GM12878 (cell line): Measurements from ENCODE around the gene SH3BP5. TPM values are rescaled to one million over a fixed set of nuclear protein-coding genes. Genes with fewer than 3 reads are reported as not detected.
A peak's percentile ranks its signal among the peaks of the same experiment; 100 is the strongest.

Source experiments
- ATF7 ChIP-seq: fragments of 450-650 bp; IDR thresholded peaks from 2 replicates; pipeline ENCODE4 v1.6.1; 2016; ENCODE audit warnings: low read depth, mild to moderate bottlenecking
- CBFB ChIP-seq: IDR thresholded peaks from 2 replicates; pipeline ENCODE4 v1.6.1; 2016; ENCODE audit warnings: antibody characterized with exemption, low read depth
- CREM ChIP-seq: IDR thresholded peaks from 2 replicates; pipeline ENCODE4 v1.6.1; 2014; ENCODE audit warnings: antibody characterized with exemption, low read depth
- EGR1 ChIP-seq, 2 experiments: IDR thresholded peaks; 1 replicate in 1 of 2; 2 replicates in 1 of 2; pipeline ENCODE4 v1.6.1; 2011 to 2012; ENCODE audit warnings: low read depth in 2 of 2, low read length in 2 of 2, borderline replicate concordance in 1 of 2, mild to moderate bottlenecking in 1 of 2, moderate library complexity in 1 of 2
- ETV6 ChIP-seq, 2 experiments: fragments of 450-650 bp in 1 of 2; IDR thresholded peaks in 1 of 2; conservative IDR thresholded peaks in 1 of 2; 2 replicates each; pipeline ENCODE4 v1.6.1; 2014; ENCODE audit warnings: antibody characterized with exemption in 1 of 2, borderline replicate concordance in 1 of 2, low read depth in 1 of 2, mild to moderate bottlenecking in 1 of 2, moderate library complexity in 1 of 2
- GATAD2B ChIP-seq: fragments of 450-650 bp; conservative IDR thresholded peaks from 2 replicates; pipeline ENCODE4 v1.6.1; 2017; ENCODE audit warnings: low read depth, mild to moderate bottlenecking, moderate library complexity
- IKZF1 ChIP-seq: fragments of 450-650 bp; conservative IDR thresholded peaks from 2 replicates; pipeline ENCODE4 v1.6.1; 2017; ENCODE audit warnings: antibody characterized with exemption, mild to moderate bottlenecking
- MTA2 ChIP-seq: fragments of 450-650 bp; IDR thresholded peaks from 2 replicates; pipeline ENCODE4 v1.6.1; 2016; ENCODE audit warnings: low read depth, mild to moderate bottlenecking, moderate library complexity
- MXI1 ChIP-seq: fragments of 150-350 bp; IDR thresholded peaks from 2 replicates; pipeline ENCODE4 v1.6.1; 2011; ENCODE audit warnings: low read depth, mild to moderate bottlenecking, inconsistent platforms, low read length, improper control_type of control experiment
- NFIC ChIP-seq: IDR thresholded peaks from 2 replicates; pipeline ENCODE4 v1.6.1; 2012; ENCODE audit warnings: low read depth, mild to moderate bottlenecking, inconsistent platforms, low read length, moderate library complexity
- NRF1 ChIP-seq: conservative IDR thresholded peaks from 2 replicates; pipeline ENCODE4 v1.6.1; 2011; ENCODE audit warnings: mild to moderate bottlenecking, low read depth, low read length, improper control_type of control experiment
- PRDM15 ChIP-seq: fragments of 450-650 bp; formaldehyde crosslinking; IDR thresholded peaks from 2 replicates; pipeline ENCODE4 v1.4.0; 2020; ENCODE audit warnings: mild to moderate bottlenecking, moderate library complexity
- RUNX3 ChIP-seq: IDR thresholded peaks from 2 replicates; pipeline ENCODE4 v1.6.1; 2012; ENCODE audit warnings: low read length, inconsistent platforms
- SIN3A ChIP-seq: IDR thresholded peaks from 2 replicates; pipeline ENCODE4 v1.6.1; 2012; ENCODE audit warnings: low read depth, low read length, improper control_type of control experiment
- SMAD5 ChIP-seq: IDR thresholded peaks from 2 replicates; pipeline ENCODE4 v1.6.1; 2016; ENCODE audit warnings: antibody characterized with exemption, low read depth
- STAT1 ChIP-seq: fragments of 450-650 bp; conservative IDR thresholded peaks from 2 replicates; pipeline ENCODE4 v1.6.1; 2014; ENCODE audit warnings: antibody characterized with exemption, mild to moderate bottlenecking
- TCF12 ChIP-seq: IDR thresholded peaks from 2 replicates; pipeline ENCODE4 v1.6.1; 2011; ENCODE audit warnings: low read depth, mild to moderate bottlenecking, low read length
- ZNF274 ChIP-seq: IDR thresholded peaks from one replicate; pipeline ENCODE4 v1.8.0; 2011; ENCODE audit not compliant: insufficient read length, insufficient read depth
- ZNF687 ChIP-seq: fragments of 450-650 bp; IDR thresholded peaks from 2 replicates; pipeline ENCODE4 v1.6.1; 2017; ENCODE audit warnings: mild to moderate bottlenecking, moderate library complexity
- polyA plus RNA-seq, 11 experiments: library from polyadenylated mRNA; depleted of rRNA in 4 of 11; unstranded in 6 of 11; stranded (reverse) in 5 of 11; fragments of >200 nt; fragmentation: Nextera tagmentation in 4 of 11; fragmentation: Illumina TruSeq in 1 of 11; extraction: Ambion mirVana in 4 of 11; extraction: Trizol in 1 of 11; gene quantifications; 1 replicate in 1 of 11; 2 replicates in 10 of 11; pipeline versions ENCODE4 v1.2.1 to v1.2.3, GENCODE V29; 2011 to 2016; ENCODE audit warnings: inconsistent platforms in 2 of 11, missing spikeins in 2 of 11, low read depth in 1 of 11
- total RNA-seq, 4 experiments: library from RNA; depleted of rRNA in 3 of 4; stranded (reverse); fragments of >200 nt in 3 of 4; fragmentation: Illumina TruSeq in 1 of 4; extraction: Trizol in 1 of 4; gene quantifications; 2 replicates each; pipeline versions ENCODE4 v1.2.1 to v1.2.3, GENCODE V29; 2013 to 2021
- TF ChIP-seq, protein P1 (sequence below): fragments of 450-650 bp; conservative IDR thresholded peaks from 2 replicates; pipeline ENCODE4 v1.6.1; 2017; ENCODE audit warnings: mild to moderate bottlenecking, moderate library complexity

The SH3BP5 gene
- total and polyA plus RNA-seq, 10 of the 15 experiments (the other 5 are each of a cell fraction or from before 2014, with no cell fraction given): 14.9 to 87.5 (median 43.7) TPM

DNA sequence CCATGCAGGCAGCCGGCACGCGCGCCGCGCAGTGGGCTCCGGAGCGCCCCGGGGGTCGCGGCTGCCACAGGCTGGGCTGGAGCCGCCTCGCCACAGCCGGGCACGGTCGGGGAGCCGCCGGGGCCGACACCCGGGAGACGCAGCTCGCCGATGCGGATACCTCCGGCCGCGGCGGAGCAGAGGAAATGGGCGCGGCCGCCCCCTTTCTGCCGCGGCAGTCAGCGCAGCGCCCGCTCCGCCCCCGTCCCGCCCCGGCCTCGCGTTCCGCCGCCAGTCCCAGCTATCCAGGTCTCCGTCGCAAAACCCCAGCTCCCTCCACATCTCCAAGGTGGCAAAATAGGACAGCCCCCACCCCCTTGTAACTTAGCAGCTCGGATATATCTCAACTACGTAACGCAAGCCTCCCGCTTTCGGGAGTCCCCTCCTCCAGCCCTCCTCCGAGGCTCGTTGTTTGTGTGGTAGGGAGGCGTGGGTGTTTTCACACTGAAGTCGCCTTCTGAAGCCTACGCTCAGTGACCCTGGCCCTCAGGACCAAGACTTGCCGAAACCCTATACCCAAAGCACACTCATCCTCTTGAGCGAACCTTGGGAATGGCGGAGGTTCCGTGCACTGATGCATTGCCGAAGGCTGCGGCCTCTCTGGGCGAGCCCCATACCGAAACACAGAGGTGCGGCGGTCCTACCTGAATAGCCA lies at the start of gene SH3BP5 (continued):
- TF ChIP-seq NFIC (no peak), CBFB (no peak), ZNF687 (peak; percentile 66), STAT1 (no peak), IKZF1 (peak; percentile 86), TCF12 (no peak), MXI1 (no peak), PRDM15 (CRISPR knock-in tag) (no peak), SMAD5 (no peak), SIN3A (no peak), ETV6 (conservative IDR thresholded peaks at IDR 0.05 in 1 of 2, IDR thresholded peaks at IDR 0.05 in 1 of 2; ENCODE audit: borderline replicate concordance in 1 of 2, low read depth in 1 of 2) (no peak; a peak in 1 of 4 replicates), ZNF274 (no peak), MTA2 (peak; percentile 15; the same call in 1 of the 2 replicates), RUNX3 (peak; percentile 46; the same call in 1 of the 2 replicates), CREM (no peak), NRF1 (no peak), ATF7 (0 out of 2 replicates have a peak, but pooled peaks have one; percentile 22), EGR1 (IDR thresholded peaks at IDR 0.05; ENCODE audit: borderline replicate concordance in 1 of 2, low read depth in 2 of 2, low read length in 2 of 2) (peak in 1 of 2 experiments; percentile 85; a peak in 2 of 3 replicates), GATAD2B (peak; percentile 63)
- TF ChIP-seq, protein P1, sequence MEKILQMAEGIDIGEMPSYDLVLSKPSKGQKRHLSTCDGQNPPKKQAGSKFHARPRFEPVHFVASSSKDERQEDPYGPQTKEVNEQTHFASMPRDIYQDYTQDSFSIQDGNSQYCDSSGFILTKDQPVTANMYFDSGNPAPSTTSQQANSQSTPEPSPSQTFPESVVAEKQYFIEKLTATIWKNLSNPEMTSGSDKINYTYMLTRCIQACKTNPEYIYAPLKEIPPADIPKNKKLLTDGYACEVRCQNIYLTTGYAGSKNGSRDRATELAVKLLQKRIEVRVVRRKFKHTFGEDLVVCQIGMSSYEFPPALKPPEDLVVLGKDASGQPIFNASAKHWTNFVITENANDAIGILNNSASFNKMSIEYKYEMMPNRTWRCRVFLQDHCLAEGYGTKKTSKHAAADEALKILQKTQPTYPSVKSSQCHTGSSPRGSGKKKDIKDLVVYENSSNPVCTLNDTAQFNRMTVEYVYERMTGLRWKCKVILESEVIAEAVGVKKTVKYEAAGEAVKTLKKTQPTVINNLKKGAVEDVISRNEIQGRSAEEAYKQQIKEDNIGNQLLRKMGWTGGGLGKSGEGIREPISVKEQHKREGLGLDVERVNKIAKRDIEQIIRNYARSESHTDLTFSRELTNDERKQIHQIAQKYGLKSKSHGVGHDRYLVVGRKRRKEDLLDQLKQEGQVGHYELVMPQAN: peak; percentile 86
